ENCODE data around the gene PCNT. TPM values are rescaled to one million over a fixed set of nuclear protein-coding genes. Genes with fewer than 3 reads are reported as not detected.

PCNT gene
- total RNA-seq, 1 experiment from 2014 or later = 39.6 TPM

DNA sequence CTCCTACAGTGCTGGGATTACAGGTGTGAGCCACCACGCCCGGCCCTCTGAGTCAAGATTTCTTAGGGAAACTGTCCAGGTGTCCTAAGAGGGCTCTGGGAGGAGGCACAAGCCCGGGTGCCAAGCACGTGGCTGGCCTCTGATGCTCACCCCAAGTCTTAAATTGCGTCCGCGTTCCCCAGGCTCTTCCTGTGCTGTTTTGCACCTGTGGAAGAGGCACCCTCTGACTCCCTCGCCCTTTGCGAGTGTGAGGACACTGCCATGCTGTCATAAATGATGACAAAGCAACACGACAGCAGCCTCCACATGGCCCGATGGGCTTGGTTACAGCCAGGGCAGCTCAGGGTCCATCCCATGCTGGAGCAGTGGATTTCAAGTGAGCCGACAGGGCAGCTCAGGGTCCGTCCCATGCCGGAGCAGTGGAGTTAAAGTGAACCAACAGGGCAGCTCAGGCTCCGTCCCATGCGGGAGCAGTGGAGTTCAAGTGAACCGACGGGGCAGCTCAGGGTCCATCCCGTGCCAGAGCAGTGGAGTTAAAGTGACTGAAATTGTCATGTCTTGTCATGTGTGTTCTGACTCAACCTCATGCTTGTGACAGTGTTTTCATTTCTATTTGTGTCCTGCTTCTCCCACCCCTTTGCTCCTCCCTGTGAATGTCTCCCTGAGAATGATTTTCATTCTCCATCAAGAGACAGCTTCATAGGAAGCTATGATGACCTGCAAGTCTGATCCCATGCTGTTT, 33.9 kb downstream of the PCNT start:
- H2AFZ ChIP-seq (ENCODE audit: low read length) = no peak overlapping the region
- TF ChIP-seq, protein P1, sequence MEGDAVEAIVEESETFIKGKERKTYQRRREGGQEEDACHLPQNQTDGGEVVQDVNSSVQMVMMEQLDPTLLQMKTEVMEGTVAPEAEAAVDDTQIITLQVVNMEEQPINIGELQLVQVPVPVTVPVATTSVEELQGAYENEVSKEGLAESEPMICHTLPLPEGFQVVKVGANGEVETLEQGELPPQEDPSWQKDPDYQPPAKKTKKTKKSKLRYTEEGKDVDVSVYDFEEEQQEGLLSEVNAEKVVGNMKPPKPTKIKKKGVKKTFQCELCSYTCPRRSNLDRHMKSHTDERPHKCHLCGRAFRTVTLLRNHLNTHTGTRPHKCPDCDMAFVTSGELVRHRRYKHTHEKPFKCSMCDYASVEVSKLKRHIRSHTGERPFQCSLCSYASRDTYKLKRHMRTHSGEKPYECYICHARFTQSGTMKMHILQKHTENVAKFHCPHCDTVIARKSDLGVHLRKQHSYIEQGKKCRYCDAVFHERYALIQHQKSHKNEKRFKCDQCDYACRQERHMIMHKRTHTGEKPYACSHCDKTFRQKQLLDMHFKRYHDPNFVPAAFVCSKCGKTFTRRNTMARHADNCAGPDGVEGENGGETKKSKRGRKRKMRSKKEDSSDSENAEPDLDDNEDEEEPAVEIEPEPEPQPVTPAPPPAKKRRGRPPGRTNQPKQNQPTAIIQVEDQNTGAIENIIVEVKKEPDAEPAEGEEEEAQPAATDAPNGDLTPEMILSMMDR (conservative IDR thresholded peaks at IDR 0.05) = no peak
- H3K27ac ChIP-seq (ENCODE audit: insufficient read length, low read depth, low read length) = no peak overlapping the region
- H3K18ac ChIP-seq (ENCODE audit: insufficient read length, low read depth, low read length) = no peak overlapping the region
- H4K8ac ChIP-seq (replicated peaks; ENCODE audit: insufficient read length, low read depth, low read length) = no peak overlapping the region
- no peaks in the 10 kb centered on the region for H3K4me1 ChIP-seq (ENCODE audit: insufficient read depth, low read length)
- no peaks in the 10 kb centered on the region for H3K23me2 ChIP-seq (ENCODE audit: insufficient read length, low read depth, low read length, poor library complexity, severe bottlenecking)
- no peak overlapping the region for H2AK5ac ChIP-seq (ENCODE audit: insufficient read length, low read length)
- no peaks in the 10 kb centered on the region for H3K9me3 Mint-ChIP-seq
- H4K91ac ChIP-seq (ENCODE audit: insufficient read length, low read depth, low read length) = no peak overlapping the region
- no peaks in the 10 kb centered on the region for H3K79me2 ChIP-seq (ENCODE audit: insufficient read depth, low read length)
- no peaks in the 10 kb centered on the region for H3K79me1 ChIP-seq (ENCODE audit: insufficient read depth, low read depth, low read length, poor library complexity, severe bottlenecking)
- no peak overlapping the region for H2BK120ac ChIP-seq (ENCODE audit: low read depth, low read length, poor library complexity, severe bottlenecking)
- no peak overlapping the region for H3K9ac ChIP-seq (ENCODE audit: extremely low read depth, insufficient read length, low read length)
- no peak overlapping the region for H2BK12ac ChIP-seq (ENCODE audit: insufficient read length, low read depth, low read length)
- H3K23ac ChIP-seq (ENCODE audit: insufficient read length, low read depth, low read length) = no peak overlapping the region
- no peaks in the 10 kb centered on the region for H3K27me3 ChIP-seq (ENCODE audit: insufficient read depth, low read length)
- H4K5ac ChIP-seq (ENCODE audit: insufficient read length, low read depth, low read length) = no peak overlapping the region
- H2BK20ac ChIP-seq (ENCODE audit: low read depth, low read length, poor library complexity, severe bottlenecking) = no peak overlapping the region
- H3K36me3 Mint-ChIP-seq (ENCODE audit: insufficient read depth in 1 of 3, low read depth in 3 of 3) = peaks cover 37 to 73% (median 72%) of the 10 kb centered on the region in 3 experiments
- no peaks in the 10 kb centered on the region for H4K20me1 ChIP-seq (ENCODE audit: control insufficient read depth, insufficient read depth, insufficient read length)
- H3K4me2 ChIP-seq (ENCODE audit: insufficient read depth, insufficient read length, low read length) = no peak overlapping the region
- H3T11ph ChIP-seq (ENCODE audit: low read length) = no peak overlapping the region
- no peaks in the 10 kb centered on the region for H3K27me3 Mint-ChIP-seq (ENCODE audit: low read depth)
- H3K9me3 ChIP-seq (ENCODE audit: control insufficient read depth, low read depth, low read length) = no peaks in the 10 kb centered on the region
- no peak overlapping the region for H3K14ac ChIP-seq (ENCODE audit: insufficient read depth, low read length)
- no peak overlapping the region for H2BK15ac ChIP-seq (ENCODE audit: low read depth, low read length)
- no peak overlapping the region for H2BK5ac ChIP-seq (ENCODE audit: insufficient read length, low read length)
- no CpG with 5 or more reads among the region's 19 CpGs for WGBS (ENCODE audit: extremely low coverage, insufficient read length, low lambda C conversion rate)
- peak overlapping the region in 1 of 3 experiments; percentile 61; a peak in 2 of 7 replicates for H3K27ac Mint-ChIP-seq
- no peak overlapping the region for H3K4me3 Mint-ChIP-seq
- H3K4me1 Mint-ChIP-seq = no peaks in the 10 kb centered on the region
- no peak for DNase-seq
- no peak overlapping the region for H3K56ac ChIP-seq (ENCODE audit: insufficient read length, low read depth, low read length)
- no peak overlapping the region for H3K4ac ChIP-seq (ENCODE audit: low read depth, low read length)

Data from H9 (cell line).